GM18499 (cell line): ENCODE results near the gene WDR90.

ENCODE experiments used
- ATAC-seq: cut with Tn5 transposase; IDR thresholded peaks from one replicate; pipeline ENCODE4 v1.9.1; 2021; ENCODE audit warnings: moderate number of reproducible peaks; ENCODE audit not compliant: insufficient read depth, unreplicated experiment

Gene WDR90

GRCh38 chr16:625977-626765 is 23.0 kb upstream of the WDR90 start:
- no peak for ATAC-seq

GRCh38 chr16:626787-627453 is 22.2 kb upstream of the WDR90 start:
- no peak for ATAC-seq

DNA sequence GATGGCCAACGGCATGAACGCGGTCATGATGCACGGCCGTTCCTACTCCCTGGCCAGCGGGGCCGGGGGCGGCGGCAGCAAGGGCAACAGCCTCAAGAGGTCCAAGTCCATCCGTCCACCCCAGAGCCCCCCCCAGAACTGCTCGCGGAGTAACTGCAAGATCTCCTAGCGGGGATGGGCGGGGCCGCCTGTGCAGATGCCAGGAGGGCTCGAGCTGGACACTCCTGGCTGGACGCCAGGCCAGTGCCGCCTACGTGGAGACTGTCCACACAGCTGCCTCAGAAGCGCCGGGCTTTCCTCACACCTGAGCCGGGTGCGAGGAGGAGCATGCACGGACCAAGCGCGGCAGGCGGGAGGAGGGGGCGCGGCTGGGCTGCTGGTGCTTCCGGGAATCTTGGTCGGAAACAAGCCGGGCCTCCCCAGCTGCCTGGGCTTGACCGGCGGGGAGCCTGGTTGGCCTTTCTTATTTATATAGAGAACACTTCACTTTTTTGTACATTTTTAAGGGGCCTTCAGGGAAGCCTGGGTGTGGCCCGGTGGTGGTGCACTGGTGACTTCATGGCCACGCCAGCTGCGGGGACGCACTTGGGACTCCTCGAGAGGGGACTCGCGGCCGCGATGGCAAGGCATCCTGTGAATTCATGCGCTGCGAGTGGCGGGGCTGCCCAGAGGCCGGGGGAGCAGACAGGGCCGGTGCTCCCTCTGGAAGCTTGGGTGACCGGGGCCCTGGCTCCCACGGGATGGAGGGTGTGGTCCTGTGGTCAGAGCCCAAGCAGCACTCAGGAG is 21.5 kb upstream of the WDR90 start:
- ATAC-seq: no peak

GRCh38 chr16:628321-629061 is 20.7 kb upstream of the WDR90 start:
- no peak for ATAC-seq

DNA sequence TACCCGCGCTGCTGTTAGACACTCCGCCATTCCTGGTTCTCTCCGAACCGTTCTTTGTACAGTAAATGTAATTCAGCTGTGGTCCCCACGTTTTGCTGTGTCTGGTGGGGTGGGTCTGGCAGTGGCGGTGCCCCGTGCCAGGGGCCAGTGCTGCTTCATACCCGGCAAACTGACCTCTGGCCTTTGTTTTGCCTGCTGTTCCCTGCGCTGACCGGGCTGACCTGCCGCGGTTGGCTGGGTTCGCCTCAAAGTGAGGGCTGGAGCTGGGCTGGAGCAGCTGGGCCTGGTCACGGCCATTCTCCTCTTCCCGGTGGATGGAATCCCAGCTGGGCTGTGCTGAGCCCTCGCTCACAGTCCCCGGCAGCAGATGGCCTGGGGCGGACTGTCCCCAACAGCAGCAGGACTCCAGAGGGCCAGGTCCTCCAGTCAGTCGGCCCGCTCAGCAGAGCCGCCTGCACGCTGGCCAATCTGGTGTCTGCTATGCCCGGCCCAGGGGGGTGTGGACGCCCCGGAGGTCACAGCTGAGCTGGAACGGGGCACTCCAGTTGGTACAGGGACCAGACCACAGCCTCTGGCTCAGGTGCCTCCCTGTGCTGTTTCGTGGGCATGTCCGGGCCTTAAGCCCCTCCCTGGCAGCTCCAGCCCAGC is 19.9 kb upstream of the WDR90 start:
- ATAC-seq: no peak

DNA sequence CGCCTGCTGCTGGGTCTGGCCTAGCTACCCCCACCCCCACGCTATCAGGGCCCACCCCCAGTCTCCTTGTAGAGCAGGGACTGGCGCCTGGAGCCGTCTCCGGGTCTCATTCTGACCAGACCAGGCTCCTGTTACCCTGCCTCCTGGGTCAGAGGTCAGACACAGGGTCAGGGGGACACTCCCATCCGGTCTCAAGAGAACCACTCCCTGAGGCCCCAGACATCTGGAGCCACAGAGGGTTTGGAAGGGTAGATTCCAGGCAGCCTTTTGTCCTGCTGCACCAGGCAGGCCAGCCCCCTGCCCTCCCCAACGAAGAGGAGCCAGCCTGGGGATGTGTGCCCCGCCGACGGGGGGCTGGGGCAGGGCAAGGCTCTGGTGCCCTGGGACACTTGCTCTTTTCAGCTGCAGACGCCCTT is 19.3 kb upstream of the WDR90 start:
- no peak for ATAC-seq

DNA sequence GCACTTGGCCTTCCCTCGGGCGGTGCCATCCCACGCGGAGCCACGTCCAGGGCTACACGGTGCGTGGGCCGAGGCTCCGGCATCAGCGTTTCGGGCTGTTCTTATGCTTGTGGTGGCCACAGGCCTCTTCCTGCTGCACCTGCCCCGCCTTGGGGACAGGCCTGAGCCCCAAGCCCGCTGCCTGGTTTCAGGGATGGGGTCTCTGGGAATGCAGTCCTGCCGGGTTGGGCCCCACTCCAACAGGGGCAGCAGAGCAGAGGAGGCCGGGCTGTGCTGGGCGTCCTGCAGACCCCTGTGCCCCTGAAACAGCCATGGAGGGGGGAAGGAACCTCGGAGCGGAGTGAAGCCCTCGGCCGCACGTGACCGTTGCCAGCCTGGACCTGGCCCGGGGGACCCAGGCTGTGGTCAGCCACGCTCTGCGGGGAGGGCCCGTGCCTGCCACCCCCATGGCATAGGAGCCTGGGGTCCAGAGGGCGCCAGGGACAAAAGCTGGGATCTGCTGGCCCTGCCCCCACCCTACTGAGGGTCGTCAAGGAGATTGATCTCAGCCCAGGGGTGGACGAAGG is 18.8 kb upstream of the WDR90 start:
- no peak for ATAC-seq

DNA sequence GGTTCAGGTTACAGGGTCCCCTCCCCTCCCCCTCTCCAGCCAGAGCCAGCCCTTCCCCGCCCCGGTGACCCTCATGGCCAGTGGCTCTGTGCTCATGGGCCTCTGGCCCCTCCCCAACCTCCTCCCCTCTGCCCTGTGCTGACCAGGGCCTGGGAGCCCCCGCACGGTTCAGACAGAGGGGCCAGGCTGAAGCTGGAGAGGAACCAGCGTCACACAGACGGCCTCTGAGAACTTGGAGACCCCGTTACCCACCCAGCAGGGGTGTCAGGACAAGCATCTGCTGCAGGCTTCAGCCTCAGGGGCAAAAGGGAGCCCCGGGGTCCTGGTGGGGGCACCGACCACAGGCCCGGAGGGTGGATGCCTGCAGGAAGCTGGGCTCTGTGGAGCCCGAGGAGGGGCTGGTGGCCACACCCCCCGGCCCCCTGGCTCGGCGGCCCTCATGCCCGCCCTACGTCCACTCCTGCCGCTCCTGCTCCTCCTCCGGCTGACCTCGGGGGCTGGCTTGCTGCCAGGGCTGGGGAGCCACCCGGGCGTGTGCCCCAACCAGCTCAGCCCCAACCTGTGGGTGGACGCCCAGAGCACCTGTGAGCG is 18.3 kb upstream of the WDR90 start, which contains the start of gene WFIKKN1:
Gene WFIKKN1 (plus strand): TSS at position 171 of the 591 bp plus-strand sequence. CDS start 269 bp downstream, at position 440.
- no peak for ATAC-seq

DNA sequence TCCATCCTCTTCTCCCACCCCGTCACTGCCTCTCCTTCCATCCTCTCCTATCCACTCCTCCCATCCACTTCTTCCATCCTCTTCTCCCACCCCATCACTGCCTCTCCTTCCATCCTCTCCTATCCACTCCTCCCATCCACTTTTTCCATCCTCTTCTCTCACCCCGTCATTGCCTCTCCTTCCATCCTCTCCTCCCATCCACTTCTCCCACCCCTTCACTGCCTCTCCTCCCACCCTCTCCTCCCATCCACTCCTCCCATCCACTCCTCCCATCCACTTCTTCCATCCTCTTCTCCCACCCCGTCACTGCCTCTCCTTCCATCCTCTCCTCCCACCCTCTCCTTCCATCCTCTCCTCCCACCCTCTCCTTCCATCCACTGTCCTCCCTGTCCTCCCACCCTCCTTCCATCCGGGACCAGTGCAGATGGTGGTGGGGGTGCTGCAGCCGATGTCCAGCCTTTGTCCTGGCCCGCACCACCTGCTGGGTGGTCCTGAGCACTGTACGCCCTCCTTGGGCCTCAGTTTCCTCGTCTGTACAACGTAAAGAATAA is 17.3 kb upstream of the WDR90 start:
- no peak for ATAC-seq

DNA sequence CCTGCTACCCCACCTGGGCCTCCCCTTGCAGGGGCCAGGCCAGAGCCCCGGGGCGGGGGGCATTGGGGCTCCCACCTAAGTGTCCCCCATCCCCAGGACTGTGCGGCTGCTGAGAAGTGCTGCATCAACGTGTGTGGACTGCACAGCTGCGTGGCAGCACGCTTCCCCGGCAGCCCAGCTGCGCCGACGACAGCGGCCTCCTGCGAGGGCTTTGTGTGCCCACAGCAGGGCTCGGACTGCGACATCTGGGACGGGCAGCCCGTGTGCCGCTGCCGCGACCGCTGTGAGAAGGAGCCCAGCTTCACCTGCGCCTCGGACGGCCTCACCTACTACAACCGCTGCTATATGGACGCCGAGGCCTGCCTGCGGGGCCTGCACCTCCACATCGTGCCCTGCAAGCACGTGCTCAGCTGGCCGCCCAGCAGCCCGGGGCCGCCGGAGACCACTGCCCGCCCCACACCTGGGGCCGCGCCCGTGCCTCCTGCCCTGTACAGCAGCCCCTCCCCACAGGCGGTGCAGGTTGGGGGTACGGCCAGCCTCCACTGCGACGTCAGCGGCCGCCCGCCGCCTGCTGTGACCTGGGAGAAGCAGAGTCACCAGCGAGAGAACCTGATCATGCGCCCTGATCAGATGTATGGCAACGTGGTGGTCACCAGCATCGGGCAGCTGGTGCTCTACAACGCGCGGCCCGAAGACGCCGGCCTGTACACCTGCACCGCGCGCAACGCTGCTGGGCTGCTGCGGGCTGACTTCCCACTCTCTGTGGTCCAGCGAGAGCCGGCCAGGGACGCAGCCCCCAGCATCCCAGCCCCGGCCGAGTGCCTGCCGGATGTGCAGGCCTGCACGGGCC is 16.5 kb upstream of the WDR90 start:
- no peak for ATAC-seq

GRCh38 chr16:633336-634050 is 15.7 kb upstream of the WDR90 start:
- no peak for ATAC-seq

GRCh38 chr16:634051-634670 is 15.0 kb upstream of the WDR90 start:
- no peak for ATAC-seq

DNA sequence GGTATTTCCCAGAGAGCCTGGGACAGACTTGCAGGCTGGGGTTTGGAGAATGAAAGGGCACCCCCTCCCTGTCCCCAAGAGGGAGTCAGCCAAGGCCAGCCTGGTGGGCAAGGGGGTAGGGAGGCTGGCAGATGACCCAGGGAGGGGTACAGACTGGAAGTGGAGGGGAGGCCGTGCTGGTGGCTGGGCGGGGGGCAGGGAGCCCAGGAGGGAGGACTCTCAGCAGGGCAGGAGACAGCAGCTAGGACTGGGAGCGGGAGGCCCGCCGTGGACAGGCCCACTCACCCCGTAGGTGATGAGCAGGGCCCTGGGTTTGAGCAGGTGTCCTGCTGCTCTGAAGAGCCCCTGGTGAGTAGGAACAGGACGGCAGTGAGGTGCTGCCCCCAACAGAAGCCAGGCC is 14.2 kb upstream of the WDR90 start:
- ATAC-seq: no peak

GRCh38 chr16:635573-636205 is 13.5 kb upstream of the WDR90 start:
- ATAC-seq: no peak

GRCh38 chr16:636206-637080 is 12.7 kb upstream of the WDR90 start, which contains the start of gene METTL26:
TSS of gene METTL26 (minus strand) at chr16:636305. CDS start at chr16:636290, 15 bp downstream.
- ATAC-seq: no peak
